AG09309 (cell line): ENCODE results near the gene RINT1.

Source experiments
- DNase-seq: peaks from one replicate; pipeline ENCODE4 v3.0.0-alpha.2; 2010; ENCODE audit warnings: low read depth
- H3K4me3 ChIP-seq: 2 replicates; pipeline ENCODE4 v1.5.1; 2011; ENCODE audit warnings: mild to moderate bottlenecking, low read depth, low read length, moderate library complexity; ENCODE audit not compliant: control insufficient read depth
- TF ChIP-seq, protein P1 (sequence below): IDR thresholded peaks from 2 replicates; pipeline ENCODE4 v1.5.1; 2011; ENCODE audit warnings: mild to moderate bottlenecking, low read depth, low read length, inconsistent platforms; ENCODE audit not compliant: insufficient read depth, control insufficient read depth; ENCODE audit errors: missing control alignments

The RINT1 gene

GRCh38 chr7:105531792-105532671, at the start of gene RINT1:
TSS of gene RINT1 (plus strand) at chr7:105532201. CDS start at chr7:105532316, 115 bp downstream.
- TF ChIP-seq, protein P1, sequence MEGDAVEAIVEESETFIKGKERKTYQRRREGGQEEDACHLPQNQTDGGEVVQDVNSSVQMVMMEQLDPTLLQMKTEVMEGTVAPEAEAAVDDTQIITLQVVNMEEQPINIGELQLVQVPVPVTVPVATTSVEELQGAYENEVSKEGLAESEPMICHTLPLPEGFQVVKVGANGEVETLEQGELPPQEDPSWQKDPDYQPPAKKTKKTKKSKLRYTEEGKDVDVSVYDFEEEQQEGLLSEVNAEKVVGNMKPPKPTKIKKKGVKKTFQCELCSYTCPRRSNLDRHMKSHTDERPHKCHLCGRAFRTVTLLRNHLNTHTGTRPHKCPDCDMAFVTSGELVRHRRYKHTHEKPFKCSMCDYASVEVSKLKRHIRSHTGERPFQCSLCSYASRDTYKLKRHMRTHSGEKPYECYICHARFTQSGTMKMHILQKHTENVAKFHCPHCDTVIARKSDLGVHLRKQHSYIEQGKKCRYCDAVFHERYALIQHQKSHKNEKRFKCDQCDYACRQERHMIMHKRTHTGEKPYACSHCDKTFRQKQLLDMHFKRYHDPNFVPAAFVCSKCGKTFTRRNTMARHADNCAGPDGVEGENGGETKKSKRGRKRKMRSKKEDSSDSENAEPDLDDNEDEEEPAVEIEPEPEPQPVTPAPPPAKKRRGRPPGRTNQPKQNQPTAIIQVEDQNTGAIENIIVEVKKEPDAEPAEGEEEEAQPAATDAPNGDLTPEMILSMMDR = peak; percentile 89
- DNase-seq = peak; percentile 66
- H3K4me3 ChIP-seq = peak within 1 kb of the TSS; percentile 84

- DNase-seq = peak; percentile 73
- no peak overlapping the region for H3K4me3 ChIP-seq
- TF ChIP-seq, protein P1 = peak; percentile 53
These were observed 44.1 kb upstream of the RINT1 start for GRCh38 chr7:105487579-105488571.

DNA sequence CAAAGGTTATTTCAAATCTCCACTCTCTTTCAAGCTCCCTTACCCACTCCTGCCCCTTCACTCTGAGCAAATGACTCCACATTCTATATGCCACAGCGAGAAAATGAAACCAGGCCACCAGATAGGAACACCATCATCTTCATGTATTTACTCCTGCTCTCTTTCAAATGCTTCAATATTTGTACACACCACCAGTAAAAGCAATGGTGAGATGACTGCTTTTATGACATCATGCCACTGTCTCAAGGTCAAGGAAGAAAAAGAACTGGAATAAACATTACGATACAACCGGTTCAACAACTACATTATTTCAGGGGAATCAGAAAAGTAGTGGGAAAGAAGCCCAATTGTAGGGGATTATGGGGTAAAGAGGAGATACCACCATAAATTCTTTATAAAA, 42.6 kb upstream of the RINT1 start:
- no peak for DNase-seq
- H3K4me3 ChIP-seq = no peak overlapping the region
- TF ChIP-seq, protein P1 = no peak

DNA sequence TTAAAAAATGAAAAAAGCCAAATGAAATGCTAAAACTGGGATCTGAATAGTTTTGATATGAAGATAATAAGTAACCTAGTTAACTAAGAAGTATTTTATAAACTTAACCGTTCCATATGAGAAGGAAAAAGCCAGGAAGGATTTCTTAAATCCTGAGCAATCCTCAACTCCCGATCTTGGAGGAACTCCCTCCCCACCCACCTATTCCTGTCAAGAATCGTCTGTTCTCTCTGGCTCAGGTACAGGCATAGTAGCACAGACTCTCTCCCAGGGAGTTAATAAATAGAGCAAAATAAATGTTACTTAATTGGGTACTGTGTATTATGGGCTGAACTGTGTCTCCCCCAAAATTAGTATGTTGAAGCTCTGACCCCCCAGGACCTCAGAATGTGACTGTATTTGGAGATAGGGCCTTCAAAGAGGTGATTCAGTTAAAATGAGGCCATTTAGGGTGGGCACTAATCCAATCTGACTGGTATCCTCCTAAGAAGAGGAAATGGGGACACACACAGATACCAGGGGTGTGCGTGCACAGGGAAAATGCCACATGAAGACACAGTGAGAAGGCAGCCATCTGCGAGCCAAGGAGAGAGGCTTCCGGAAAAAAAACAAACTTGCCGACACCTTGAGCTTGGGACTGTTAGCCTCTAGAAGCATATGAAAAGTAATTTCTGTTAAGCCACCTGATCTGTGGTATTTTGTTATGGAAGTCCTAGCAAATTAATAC, 38.6 kb upstream of the RINT1 start:
- DNase-seq = no peak
- no peak overlapping the region for H3K4me3 ChIP-seq
- TF ChIP-seq, protein P1 = no peak

DNA sequence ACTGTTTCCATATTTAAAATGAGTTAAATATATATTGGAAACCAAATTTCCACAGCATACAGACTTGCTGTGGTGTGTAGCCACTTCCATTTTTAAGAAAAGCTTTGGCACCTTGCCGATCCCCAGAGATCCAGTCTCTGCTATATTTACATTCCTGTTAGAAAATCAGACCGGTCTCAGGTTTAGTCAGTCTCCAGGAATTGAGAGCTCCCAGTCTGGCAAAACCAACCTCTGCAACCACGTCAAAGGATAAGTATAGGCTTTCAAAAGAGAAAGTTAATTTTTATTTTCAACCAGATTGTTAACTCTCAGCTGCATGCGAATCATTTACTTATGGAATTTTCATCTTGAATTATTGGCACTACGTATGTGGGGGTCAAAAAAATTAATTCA, 38.1 kb upstream of the RINT1 start:
- TF ChIP-seq, protein P1 = no peak
- DNase-seq = peak; percentile 85
- no peak overlapping the region for H3K4me3 ChIP-seq

- TF ChIP-seq, protein P1 = no peak
- no peak for DNase-seq
- no peak overlapping the region for H3K4me3 ChIP-seq
These were observed 35.5 kb upstream of the RINT1 start for GRCh38 chr7:105496521-105496920.
